ENCODE measurements around the gene GCK.

Gene GCK

DNA sequence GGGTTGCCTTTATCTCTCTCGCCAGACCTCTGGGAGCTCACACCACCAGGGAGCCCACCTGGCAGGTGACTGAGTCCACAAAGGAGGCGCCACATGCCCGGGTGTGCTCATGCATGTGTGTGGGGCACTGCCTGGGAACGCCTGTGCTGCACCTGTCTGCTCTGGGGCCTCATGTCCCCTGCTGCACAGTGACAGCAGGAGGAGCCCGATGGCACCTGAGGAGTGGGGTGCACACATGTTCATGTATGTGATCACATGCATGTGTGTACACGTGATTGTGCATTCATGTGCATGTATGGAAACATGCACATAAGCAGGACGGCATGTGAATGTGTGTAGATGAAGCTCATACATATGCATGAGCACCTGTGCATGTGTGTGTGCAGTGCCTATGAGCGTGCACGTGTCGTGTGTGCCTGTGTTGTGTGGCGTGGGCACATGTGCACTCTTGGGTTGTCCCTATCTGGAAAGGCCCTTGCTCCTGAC, 33.6 kb upstream of the GCK start:
- DNase-seq (ENCODE audit: low read depth in 2 of 2) = no peak

DNA sequence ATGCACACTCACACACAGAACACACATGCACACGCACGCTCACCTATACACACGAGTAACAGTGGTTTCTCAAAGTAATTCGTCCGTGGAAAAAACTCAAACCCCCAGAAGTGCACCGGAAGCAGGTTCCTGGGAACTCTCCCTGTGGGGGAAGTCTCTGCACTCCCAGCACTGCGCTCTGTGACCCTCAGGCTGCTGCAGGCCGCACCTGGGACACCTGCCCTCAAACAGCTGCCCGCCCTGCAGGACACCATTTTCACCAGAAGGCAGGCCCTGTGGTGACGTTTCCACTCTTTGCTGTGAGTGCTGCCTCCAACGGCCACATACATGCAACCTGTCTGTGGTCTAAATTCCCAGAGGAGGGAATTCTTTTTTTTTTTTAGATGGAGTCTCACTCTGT, 32.8 kb upstream of the GCK start:
- no peak for DNase-seq (ENCODE audit: low read depth in 2 of 2)

DNA sequence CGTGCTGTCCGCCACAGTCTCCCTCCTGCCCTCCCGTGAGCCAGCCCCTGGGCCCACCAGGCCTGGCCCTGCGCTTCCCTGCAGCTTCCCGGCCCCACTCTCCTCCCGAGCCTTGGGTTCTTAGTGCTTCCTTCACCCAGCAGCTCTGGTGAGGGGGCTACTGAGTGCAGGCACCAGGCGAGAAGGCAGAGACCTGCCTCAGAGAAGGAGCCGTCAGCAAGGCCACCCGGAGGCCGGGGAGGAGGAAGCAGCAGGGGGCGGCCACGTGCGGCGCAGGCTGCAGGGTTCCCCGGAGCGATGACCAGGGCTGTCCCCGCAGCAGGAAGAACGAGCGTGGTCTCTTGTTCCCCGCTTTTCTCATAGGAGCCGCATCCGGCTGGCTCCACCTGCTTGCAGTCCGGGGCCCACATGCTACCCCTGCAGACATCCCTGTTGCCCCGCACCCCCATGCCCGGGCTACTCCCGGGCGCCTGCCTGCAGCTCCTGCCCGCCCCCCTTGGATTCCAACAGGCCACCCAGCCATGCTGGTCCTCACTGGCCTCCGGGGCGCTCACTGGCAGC, 32.1 kb upstream of the GCK start:
- DNase-seq (ENCODE audit: low read depth in 2 of 2) = no peak

DNA sequence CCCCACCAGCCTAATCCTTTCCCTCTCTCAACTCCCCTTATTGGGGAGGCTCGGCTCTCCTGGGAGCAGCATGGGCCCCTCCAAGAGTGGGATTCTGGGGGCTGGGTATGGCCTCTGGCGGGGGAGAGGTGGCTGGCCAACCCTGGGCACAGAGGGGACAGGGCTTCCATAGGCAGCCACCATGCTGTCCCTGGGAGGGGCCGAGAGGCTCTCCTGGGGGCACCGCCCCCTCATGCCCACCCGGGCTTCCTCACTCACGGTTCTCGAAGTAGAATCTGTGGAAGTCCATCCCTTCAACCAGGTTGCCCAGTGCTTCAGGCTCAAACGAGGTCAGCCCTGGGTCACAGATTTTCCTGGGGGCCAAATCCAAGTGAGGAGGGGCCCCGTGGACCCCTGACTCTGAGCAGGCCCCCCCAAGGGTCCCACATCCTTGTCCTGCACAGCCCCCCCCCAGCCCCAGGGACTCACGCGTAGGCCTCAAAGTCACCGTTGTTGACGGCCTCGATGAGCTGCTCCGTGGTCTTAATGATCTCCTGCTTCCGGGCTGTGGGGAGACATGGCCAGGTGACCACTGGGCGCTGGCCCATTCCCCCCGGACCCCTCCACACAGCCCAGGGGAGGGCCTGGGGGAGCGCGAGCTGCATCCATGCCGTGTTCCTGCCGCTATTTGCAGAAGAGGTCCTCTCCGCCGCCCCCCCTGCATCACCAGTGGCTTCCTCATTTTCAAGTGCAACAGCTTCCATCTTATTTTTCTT, 31.3 kb upstream of the GCK start:
- no peak for DNase-seq (ENCODE audit: low read depth in 2 of 2)

DNA sequence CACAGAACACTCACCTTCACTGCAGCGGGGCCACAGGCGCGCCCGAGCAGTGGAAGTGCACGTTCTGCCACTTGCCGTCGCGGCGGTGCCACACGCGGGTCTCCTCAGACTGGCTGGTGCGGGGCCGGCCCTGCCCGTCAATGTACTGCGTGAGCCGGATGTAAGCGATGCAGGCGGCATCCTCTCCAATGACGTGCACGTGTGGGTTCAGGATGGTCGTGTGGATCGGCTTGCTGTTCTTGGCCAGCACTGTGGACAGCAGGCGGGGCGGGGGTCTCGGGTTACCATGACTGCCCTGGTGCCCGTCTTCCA, 30.8 kb upstream of the GCK start:
- DNase-seq (ENCODE audit: low read depth in 2 of 2) = no peak

DNA sequence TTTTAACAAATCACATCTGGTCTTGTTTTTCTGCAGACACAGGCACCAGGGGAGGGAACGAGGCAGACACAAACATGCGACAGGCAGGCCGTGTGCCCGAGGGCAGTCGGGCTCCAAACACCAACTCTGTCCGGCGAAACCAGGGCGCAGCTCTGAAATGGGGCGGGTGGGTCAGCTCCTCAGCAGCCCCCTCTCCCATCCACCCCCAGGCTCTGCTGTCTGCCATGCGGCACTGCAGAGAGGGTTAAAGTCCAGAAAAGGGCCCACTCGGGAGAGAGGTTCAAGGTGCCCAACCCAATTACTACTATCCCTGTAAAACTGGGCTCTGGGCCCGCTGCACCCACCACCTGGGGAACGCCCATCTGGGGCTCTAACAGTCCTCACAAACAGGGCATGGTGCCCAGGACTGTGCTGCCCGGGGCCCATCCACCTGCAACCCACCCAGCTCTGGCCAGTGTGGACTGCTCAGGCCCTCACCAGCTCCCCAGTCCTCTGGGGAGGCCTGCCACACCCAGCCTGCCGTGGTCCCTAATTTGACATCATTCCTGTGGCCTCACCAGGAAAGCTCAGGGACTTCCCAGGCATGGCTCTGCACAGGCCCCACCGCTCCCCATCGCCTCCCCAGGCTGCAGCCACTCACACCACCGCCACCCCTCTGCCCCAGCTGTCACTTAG, 30.3 kb upstream of the GCK start:
- no peak for DNase-seq (ENCODE audit: low read depth in 2 of 2)

DNA sequence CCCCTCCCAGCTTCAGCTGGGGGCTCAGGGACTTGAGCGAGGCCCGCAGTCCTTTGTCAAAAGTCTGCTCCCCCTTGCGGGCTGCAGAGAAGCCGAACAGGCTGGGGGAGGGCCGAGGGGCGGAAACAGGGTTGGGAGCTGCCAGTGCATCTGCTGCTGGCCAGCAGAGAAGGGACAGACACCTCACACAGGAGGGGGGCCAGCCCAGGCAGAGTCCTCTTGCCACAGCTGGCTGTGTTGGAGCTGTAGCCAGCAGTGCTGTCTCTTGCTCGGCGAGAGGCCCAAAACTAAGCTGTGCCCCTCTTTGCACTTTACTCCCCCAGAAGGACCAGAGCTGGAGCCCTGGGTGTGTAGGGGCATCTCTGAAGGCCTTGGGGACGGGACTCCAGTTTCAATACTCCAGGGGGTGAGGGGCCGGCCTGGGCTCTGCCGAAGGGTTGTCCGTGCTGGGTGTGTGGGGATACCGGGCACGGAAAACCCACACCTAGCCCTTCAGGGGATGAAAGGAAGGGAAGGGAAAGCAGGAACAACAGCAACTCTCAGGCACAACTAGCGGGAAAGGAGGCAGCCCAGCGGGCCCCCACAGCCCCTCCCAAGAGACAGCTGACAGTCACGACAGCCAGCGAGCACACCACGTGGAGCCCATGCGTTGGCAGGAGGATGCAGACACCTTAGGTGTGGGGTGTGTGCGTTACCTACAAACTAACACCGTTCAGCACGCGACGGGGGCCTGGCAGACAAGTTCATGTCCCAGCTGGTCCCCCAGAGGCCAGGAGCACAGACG, 29.4 kb upstream of the GCK start:
- DNase-seq (ENCODE audit: low read depth in 2 of 2) = no peak

DNA sequence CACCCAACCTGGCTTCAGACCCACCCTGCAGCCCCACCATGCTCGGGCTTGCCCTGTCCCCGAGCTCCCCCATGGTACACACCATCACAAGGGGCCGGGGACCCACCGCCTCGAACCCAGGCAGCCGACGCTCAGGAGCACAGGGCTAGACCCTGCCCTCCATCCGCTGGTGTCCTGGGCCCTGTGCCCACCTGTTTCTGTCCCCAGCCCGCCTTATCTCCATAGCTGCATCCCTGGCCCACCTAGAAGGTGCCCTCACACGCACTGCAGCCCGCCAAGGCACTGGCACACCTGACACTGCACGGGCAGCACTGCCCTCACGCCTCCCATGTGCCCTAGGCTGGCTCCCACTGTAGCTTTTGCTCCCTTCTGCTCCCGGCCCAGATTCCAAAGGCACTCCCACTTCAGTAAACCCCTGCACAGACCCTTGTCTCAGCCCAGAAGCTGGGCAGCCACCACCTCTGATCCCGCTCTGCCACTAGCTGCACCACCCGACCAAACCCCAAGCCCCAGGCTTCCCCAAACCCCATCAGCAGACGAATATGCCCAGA, 28.7 kb upstream of the GCK start:
- no peak for DNase-seq (ENCODE audit: low read depth in 2 of 2)

DNA sequence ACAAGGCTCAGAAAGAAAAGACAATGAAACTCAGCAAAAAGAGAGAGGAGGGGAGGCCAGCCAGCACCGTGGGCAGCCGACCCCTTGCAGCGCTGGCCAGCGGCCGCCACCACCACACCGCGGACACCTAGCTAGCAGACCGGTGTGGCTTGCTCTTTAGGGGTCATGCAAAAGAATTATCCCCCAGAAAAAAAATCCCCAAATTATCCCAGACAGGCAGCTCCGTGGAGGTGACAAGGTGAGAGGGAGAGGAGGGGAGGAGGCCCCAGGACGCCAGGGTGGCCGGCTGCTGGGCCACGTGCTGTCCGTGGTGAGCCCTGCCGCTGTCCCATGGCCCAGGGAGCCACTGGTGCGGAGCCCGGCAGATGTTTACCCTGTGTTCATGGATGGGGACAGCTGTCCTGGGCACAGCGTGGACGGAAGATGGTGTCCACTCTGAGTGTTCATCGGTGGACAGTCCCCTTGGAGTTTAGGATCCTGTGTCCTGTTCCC, 28.0 kb upstream of the GCK start:
- no peak for DNase-seq (ENCODE audit: low read depth in 2 of 2)

DNA sequence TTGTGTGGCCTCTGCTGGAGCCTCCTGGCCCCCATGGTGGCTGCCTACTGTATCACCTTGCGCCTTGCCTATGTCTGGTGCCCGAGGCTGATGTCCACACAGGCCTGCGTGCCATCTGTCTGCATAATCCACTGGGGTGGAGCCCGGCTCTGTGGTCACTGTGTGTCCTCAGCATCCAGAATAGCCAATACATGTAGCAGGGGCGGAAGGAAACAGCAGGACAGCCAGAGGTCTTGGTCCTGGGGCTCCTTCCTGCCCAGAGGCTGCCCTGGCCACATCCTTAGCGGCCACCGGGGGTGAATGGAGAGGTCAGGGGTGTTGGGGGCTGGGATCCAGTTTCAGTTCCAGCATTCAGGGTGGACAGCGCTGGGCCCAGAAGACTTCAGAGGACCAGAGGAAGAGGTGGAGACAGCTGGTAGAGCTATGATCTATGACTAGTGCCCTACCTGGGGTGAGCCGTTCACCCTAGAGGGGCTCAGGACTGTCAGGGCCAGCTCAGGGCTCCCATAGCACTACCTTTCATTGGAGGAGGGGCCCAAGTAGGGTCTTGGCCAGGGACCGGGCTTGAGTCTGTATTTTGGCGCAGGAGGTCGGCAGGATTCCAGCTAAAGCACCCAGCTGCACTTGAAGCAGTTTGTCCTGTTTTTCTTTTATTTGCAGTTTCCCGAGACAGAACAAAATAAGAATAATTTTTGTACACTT, 27.4 kb upstream of the GCK start:
- DNase-seq (ENCODE audit: low read depth in 2 of 2) = no peak

DNA sequence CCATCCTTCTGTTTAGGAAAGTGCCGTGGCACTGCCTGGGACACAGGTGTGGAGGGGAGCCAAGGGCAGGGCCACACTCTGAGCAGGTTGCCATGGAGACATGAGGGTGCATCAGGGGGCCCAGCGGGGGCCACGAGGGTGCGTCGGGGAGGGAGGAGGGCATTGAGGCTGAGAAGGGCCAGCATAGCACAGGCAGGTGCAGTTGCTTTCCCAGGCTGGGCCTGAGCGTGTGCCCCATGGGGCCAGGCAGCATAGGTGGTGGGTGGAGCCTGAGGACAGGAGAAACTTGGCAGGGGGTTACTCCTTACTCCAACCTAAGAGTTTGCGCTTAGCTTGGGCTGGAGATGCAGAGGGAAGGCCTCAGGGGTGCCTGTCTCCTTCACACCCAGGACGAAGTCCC, 26.8 kb upstream of the GCK start:
- DNase-seq (ENCODE audit: low read depth in 2 of 2) = no peak

DNA sequence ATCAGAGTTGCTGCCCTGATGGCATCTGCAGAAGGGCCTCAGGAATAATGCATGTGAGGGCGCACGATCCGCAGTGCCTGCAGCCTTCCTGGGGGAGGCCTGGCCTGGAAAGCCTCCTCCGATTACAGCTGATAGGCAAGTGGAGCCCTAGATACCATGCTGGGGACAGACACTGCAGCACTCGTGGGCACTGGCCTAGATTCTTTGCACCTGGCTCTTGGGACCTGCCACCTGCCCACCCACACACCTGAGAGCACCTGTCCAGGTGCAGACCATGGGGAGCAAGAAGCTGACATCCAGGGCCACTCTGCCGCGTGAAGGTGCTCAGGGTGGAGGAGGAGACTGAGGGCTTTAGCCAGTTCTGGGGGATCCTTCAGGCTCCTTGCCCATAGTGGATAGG, 26.3 kb upstream of the GCK start:
- no peak for DNase-seq (ENCODE audit: low read depth in 2 of 2)

DNA sequence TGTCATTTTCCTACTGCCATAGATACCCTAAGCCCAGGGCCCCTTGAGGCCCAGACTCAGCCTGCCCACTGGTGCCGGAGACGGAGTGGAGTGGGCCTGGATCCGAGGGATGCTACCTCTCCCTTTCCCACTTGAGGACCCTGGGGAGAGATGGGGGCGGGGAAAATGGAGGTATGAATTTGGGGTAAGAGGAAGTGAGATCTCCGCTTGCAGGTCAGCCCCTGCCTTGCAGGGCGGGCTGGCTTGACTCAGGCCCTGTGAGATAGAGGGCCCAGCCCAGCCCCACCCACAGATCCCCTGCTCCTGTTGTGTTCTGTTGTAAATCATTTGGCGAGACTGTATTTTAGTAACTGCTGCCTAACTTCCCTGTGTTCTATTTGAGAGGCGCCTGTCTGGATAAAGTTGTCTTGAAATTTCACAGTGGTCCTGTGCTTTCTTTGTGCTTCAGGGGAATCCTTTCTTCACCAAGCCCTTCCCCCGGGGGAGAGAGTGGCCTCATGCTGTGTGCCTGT, 24.7 kb upstream of the GCK start:
- DNase-seq (ENCODE audit: low read depth in 2 of 2) = no peak

DNA sequence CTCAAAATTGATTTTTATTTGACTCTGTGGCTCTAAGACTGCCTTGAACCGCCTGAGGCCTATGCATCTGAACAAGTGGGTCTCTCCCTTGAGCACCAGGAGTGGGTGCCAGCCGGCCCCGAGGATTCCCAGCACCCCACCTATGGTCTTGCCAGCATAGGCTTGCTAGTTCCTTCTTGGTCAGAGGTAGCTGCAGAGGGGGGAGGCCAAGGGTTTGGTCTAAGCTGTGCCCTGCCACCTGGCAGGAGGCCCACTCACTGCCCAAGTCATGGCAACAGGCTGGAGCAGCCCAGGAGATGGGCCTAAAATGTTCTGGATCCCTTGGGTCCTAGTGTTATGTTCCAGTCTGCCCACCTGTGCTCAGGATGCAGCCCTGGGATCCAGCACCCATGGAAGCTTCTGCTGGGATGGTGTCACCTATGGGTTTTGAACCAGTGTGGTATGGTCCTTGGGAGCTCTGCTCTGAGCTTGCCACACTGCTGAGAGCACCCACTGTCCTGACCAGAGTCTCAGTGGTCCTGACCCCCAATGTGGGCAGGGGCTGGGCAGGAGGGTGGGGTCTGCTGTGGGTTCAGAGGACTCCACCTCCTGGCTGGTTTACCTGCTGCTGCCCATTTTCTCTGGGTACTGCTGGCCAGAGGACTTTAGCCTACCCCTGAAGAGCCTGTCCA, 24.1 kb upstream of the GCK start:
- no peak for DNase-seq (ENCODE audit: low read depth in 2 of 2)

DNA sequence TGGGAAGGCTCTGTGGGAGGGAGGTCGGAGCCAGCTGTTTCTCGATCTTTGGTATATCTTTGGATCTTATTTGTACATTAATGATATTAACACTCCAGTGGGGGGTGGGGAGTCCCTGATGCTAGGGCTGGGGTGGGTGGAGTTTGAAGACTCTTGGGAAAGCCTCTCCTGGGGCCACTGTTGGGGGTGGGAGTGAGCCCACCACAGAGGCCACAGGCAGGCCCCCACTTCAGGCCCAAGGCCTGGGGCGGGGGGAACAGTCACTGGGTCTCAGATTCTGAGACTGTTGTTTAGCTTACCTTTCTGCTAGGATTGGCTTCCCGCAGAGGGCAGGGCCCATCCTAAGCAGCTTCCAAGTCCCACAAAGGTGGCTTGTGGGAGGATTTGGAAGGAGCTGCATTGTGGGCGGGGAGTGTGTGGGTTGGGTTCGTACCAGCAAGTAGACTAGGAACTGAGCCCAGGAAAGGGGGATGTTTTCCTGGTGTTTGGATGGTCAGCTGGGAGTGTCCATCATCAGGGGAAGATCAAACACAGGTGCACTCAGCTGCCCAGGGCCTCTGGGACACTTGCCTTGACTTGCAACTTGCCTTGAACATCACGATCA, 23.4 kb upstream of the GCK start:
- no peak for DNase-seq (ENCODE audit: low read depth in 2 of 2)

DNA sequence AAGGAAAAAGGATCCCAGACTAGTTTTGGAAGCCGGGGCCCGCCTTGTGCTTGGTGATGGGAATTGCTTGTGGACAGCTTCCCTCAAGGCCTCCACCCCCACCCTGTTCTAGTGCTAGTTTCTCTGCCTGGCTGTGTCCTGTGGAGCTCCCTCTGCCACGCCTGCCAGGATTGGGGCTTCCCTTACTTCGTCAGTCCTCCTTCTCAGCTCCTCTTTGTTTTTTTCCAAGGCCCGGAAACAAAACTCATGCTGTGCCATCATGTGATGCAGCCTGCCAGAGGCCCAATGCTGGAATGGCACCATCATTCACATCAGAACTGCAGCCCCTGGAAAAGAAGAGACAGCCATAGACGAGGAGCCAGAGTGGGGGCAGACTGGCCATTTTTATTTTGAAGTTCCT, 22.8 kb upstream of the GCK start:
- no peak for DNase-seq (ENCODE audit: low read depth in 2 of 2)

DNA sequence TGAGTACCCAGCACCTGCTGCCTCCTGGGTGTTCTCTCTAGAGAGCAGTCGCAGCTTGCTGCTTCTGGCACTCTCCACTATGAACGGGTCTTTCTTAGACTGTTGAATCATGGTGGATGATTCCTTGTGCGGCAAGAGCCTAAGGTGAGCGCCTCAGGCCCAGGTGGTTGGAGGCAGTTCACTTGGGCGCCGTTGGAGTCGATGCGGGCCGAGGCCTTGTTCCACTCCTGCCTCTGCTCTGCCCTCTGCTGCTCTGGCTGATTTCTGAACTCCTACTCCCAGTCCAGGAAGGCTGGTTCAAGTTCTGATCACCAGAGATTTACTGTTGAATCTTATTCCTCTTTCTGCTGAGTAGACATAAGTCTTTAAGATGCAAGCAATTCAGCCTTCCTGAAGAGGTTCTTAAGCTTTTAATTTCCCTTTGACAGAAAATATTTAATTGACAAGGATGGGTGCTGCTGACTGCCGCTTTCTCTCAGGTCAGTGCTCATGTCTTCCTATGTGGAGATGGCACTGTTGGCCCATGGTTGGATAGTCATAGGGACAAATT, 22.0 kb upstream of the GCK start:
- no peak for DNase-seq (ENCODE audit: low read depth in 2 of 2)

DNA sequence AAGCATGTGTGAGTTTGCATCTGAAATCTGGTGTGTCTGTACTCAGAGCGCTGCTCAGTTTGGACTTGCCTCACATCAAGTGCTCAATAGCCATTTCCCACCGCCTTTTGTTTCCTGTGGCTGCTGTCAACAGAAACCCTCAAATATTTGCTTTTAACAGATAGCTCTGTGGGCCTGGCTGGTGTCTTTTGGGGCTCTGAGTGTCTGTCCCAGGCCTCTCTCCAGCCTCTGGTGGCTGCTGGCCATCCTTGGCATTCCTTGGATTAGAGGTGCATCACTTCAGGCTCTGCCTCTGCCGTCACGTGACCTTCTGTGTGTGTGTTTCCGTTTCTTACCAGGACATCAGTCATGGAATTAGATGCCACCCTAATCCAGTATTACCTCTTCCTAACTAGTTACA, 20.9 kb upstream of the GCK start:
- no peak for DNase-seq (ENCODE audit: low read depth in 2 of 2)

DNA sequence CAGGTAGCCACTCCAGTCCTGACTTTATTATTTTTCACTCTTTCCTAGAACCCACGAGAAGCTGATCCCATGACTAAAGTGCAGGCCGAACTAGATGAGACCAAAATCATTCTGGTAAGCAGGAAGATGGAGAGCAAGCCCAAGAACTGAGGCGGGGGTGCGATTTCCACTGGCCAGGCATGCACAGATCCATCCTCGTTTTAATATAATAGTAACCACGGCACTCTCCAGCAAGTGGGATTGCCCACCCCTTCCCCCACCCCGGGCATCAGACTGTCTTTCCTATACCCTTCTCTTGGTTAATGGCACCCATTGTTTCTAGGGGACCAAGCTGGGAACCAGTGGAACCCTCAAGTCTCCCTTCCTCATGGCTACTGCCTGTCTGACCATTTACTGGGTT, 18.8 kb upstream of the GCK start:
- DNase-seq (ENCODE audit: low read depth in 2 of 2) = no peak

DNA sequence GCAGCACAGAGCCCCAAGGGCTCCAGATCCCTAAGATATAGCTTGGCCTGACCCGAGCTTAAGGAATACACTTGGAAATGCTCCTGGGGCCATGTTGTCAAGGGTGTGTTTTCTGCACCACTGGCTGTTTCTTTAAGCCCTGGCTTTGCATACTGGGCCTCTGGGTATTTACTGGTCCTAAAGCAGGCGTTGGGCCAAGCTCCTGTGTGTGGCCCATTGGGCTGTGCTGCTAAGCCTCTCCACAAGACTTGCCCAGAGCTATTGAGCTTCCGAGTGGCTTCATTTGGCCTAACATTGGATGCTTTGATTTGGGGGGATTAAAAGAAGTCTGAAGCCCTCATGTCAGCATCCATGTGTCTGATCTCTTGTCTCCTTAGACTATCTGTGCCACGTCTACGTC, 16.8 kb upstream of the GCK start:
- no peak for DNase-seq (ENCODE audit: low read depth in 2 of 2)
